WTC11 (cell line): ENCODE results near the gene TULP3. TPM values are rescaled to one million over a fixed set of nuclear protein-coding genes. Genes with fewer than 3 reads are reported as not detected.

ENCODE experiments used
- ATAC-seq: fragments of 200-7000 bp; cut with Tn5 transposase; 2 replicates; pipeline ENCODE4 v1.10.0; 2021; ENCODE audit warnings: mild to moderate bottlenecking, moderate library complexity
- CTCF ChIA-PET: fragments of 300-600 bp; sonication (Branson Sonifier 250); formaldehyde crosslinking; loops from one replicate; lab custom pipeline; 2021; ENCODE audit warnings: antibody characterized with exemption; lab: Charles Lee
- POLR2A ChIA-PET: fragments of 350-600 bp; sonication (Branson Sonifier 250); formaldehyde crosslinking; loops from one replicate; lab custom pipeline; 2021; ENCODE audit warnings: antibody characterized with exemption; lab: Charles Lee
- DNase-seq: peaks from one replicate; pipeline ENCODE4 v3.0.0; 2021; ENCODE audit warnings: low spot score
- H3K27ac Mint-ChIP-seq: 2 replicates; pipeline ENCODE4 v1.8.0; 2021; ENCODE audit warnings: mixed read lengths
- H3K27me3 Mint-ChIP-seq: 2 replicates; pipeline ENCODE4 v1.8.0; 2021; ENCODE audit warnings: low read depth, mild to moderate bottlenecking, moderate library complexity, mixed read lengths
- H3K36me3 Mint-ChIP-seq: 2 replicates; pipeline ENCODE4 v1.8.0; 2021; ENCODE audit warnings: mixed read lengths
- H3K4me1 Mint-ChIP-seq: 2 replicates; pipeline ENCODE4 v1.8.0; 2022; ENCODE audit warnings: mixed read lengths
- H3K4me3 Mint-ChIP-seq: 2 replicates; pipeline ENCODE4 v1.8.0; 2021; ENCODE audit warnings: mild to moderate bottlenecking, moderate library complexity, mixed read lengths
- H3K9me3 Mint-ChIP-seq: 2 replicates; pipeline ENCODE4 v1.8.0; 2021; ENCODE audit warnings: mixed read lengths
- ARID4B ChIP-seq: sonication (generic); formaldehyde crosslinking; IDR thresholded peaks from 2 replicates; pipeline ENCODE4 v1.8.0; 2023; ENCODE audit warnings: missing genetic modification reagents, mild to moderate bottlenecking, borderline replicate concordance
- FOXP4 ChIP-seq: sonication (generic); formaldehyde crosslinking; IDR thresholded peaks from 2 replicates; pipeline ENCODE4 v1.8.0; 2022; ENCODE audit warnings: mild to moderate bottlenecking, missing genetic modification reagents
- JAZF1 ChIP-seq: fragments of 250-450 bp; sonication (Bioruptor Pico); IDR thresholded peaks from 2 replicates; pipeline ENCODE4 v1.9.0; 2021; ENCODE audit warnings: moderate library complexity, mild to moderate bottlenecking, inconsistent platforms
- NR1H2 ChIP-seq: sonication (generic); formaldehyde crosslinking; IDR thresholded peaks from 2 replicates; pipeline ENCODE4 v1.9.0; 2021; ENCODE audit warnings: mild to moderate bottlenecking, moderate library complexity, missing genetic modification reagents
- SOX15 ChIP-seq: fragments of 250-450 bp; sonication (Bioruptor Pico); IDR thresholded peaks from 2 replicates; pipeline ENCODE4 v1.9.0; 2021; ENCODE audit warnings: mild to moderate bottlenecking
- ZNF281 ChIP-seq: sonication (generic); formaldehyde crosslinking; IDR thresholded peaks from 2 replicates; pipeline ENCODE4 v1.8.0; 2023; ENCODE audit warnings: mild to moderate bottlenecking, missing genetic modification reagents
- ZNF423 ChIP-seq: fragments of 250-450 bp; sonication (Bioruptor Pico); IDR thresholded peaks from 2 replicates; pipeline ENCODE4 v2.1.2; 2022; ENCODE audit warnings: mild to moderate bottlenecking, moderate library complexity
- ZNF671 ChIP-seq: fragments of 250-450 bp; sonication (Bioruptor Pico); IDR thresholded peaks from 2 replicates; pipeline ENCODE4 v1.8.0; 2021; ENCODE audit warnings: mild to moderate bottlenecking
- total RNA-seq: library from RNA; stranded (reverse); gene quantifications from 3 replicates; pipeline ENCODE4 v1.2.3, GENCODE V29; 2021
- TF ChIP-seq, protein P1 (sequence below): sonication (generic); formaldehyde crosslinking; IDR thresholded peaks from 2 replicates; pipeline ENCODE4 v1.8.1; 2023; ENCODE audit warnings: mild to moderate bottlenecking, missing genetic modification reagents
- TF ChIP-seq, protein P2 (sequence below): fragments of 250-450 bp; sonication (Bioruptor Pico); IDR thresholded peaks from 2 replicates; pipeline ENCODE4 v1.9.0; 2021; ENCODE audit warnings: mild to moderate bottlenecking
- TF ChIP-seq, protein P3 (sequence below): sonication (generic); formaldehyde crosslinking; IDR thresholded peaks from 2 replicates; pipeline ENCODE4 v1.8.0; 2022; ENCODE audit warnings: mild to moderate bottlenecking, missing genetic modification reagents

The TULP3 gene
- total RNA-seq, 1 experiment from 2014 or later = 17.4 TPM

GRCh38 chr12:2961705-2962104 lies 71.0 kb downstream of the TULP3 start:
- ATAC-seq = no peak
- Mint-ChIP-seq H3K36me3 (peaks cover 10% of the 10 kb centered on the region), H3K4me1 (peaks cover 65% of the 10 kb centered on the region), H3K4me3 (peak overlapping the region; percentile 84), H3K27me3 (no peaks in the 10 kb centered on the region; the same call in 1 of the 2 replicates), H3K27ac (peak overlapping the region; percentile 61; the same call in 1 of the 2 replicates)
- POLR2A ChIA-PET = no interaction called here
- TF ChIP-seq, protein P1, sequence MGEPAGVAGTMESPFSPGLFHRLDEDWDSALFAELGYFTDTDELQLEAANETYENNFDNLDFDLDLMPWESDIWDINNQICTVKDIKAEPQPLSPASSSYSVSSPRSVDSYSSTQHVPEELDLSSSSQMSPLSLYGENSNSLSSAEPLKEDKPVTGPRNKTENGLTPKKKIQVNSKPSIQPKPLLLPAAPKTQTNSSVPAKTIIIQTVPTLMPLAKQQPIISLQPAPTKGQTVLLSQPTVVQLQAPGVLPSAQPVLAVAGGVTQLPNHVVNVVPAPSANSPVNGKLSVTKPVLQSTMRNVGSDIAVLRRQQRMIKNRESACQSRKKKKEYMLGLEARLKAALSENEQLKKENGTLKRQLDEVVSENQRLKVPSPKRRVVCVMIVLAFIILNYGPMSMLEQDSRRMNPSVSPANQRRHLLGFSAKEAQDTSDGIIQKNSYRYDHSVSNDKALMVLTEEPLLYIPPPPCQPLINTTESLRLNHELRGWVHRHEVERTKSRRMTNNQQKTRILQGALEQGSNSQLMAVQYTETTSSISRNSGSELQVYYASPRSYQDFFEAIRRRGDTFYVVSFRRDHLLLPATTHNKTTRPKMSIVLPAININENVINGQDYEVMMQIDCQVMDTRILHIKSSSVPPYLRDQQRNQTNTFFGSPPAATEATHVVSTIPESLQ (CRISPR knock-in tag) = no peak
- TF ChIP-seq, protein P2, sequence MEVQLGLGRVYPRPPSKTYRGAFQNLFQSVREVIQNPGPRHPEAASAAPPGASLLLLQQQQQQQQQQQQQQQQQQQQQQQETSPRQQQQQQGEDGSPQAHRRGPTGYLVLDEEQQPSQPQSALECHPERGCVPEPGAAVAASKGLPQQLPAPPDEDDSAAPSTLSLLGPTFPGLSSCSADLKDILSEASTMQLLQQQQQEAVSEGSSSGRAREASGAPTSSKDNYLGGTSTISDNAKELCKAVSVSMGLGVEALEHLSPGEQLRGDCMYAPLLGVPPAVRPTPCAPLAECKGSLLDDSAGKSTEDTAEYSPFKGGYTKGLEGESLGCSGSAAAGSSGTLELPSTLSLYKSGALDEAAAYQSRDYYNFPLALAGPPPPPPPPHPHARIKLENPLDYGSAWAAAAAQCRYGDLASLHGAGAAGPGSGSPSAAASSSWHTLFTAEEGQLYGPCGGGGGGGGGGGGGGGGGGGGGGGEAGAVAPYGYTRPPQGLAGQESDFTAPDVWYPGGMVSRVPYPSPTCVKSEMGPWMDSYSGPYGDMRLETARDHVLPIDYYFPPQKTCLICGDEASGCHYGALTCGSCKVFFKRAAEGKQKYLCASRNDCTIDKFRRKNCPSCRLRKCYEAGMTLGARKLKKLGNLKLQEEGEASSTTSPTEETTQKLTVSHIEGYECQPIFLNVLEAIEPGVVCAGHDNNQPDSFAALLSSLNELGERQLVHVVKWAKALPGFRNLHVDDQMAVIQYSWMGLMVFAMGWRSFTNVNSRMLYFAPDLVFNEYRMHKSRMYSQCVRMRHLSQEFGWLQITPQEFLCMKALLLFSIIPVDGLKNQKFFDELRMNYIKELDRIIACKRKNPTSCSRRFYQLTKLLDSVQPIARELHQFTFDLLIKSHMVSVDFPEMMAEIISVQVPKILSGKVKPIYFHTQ (CRISPR knock-in tag) = no peak
- TF ChIP-seq ARID4B (CRISPR knock-in tag) (no peak), ZNF423 (CRISPR knock-in tag) (no peak), FOXP4 (no peak), NR1H2 (no peak), JAZF1 (no peak), ZNF671 (CRISPR knock-in tag) (no peak)
- TF ChIP-seq, protein P3, sequence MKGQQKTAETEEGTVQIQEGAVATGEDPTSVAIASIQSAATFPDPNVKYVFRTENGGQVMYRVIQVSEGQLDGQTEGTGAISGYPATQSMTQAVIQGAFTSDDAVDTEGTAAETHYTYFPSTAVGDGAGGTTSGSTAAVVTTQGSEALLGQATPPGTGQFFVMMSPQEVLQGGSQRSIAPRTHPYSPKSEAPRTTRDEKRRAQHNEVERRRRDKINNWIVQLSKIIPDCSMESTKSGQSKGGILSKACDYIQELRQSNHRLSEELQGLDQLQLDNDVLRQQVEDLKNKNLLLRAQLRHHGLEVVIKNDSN (CRISPR knock-in tag) = no peak
- TF ChIP-seq, all 79 proteins: peak for 0
- CTCF ChIA-PET = interaction anchor here (0.9 to 1.8 kb wide), 9 partner anchors 17 to 279 kb away, joined by 3 to 12 read pairs (median 4); no protein-coding TSS in a partner anchor
- H3K9me3 Mint-ChIP-seq = no peaks in the 10 kb centered on the region
- no peak for DNase-seq

DNA sequence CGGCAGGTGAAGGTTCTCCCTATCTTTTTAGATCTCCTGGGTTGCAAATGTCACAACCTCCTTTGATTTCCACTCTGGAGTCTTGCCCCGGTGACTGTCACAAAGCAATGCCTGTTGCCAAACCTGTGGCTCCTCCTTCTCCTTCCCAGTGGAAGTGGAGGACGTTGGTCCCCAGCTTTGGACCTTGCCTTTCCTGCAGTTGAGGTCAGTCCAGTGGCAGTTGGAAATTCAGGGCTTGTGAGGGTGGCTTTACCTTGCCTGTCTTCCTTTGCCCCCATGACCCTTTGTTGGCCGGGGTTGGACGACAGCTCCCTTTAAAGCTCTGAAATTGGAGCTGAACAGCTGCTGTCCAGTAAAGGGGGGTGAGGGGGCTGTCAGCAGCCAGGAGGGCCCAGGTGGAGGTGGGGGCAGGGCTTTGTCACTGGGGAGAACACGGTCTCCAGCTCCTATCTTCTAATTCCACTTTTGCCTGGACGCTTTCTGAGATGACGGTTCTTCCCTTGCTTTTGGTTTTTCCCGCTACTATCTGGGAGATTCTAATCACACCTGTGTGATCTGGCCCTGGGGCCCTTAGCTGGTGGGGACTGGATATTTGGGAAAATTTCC lies 72.6 kb downstream of the TULP3 start:
- Mint-ChIP-seq H3K9me3 (no peaks in the 10 kb centered on the region), H3K27me3 (no peaks in the 10 kb centered on the region; the same call in 1 of the 2 replicates), H3K36me3 (peaks cover 18% of the 10 kb centered on the region), H3K4me1 (peaks cover 57% of the 10 kb centered on the region), H3K4me3 (peak overlapping the region; percentile 61), H3K27ac (peak overlapping the region; percentile 98)
- DNase-seq (peak; percentile 63), ATAC-seq (no peak; the same call in 1 of the 2 replicates)
- peak; percentile 78; the same call in 1 of the 2 replicates for TF ChIP-seq ZNF281 (CRISPR knock-in tag)
- no peak for TF ChIP-seq SOX15 (CRISPR knock-in tag)
- CTCF ChIA-PET = interaction anchor here (0.6 to 3.5 kb wide), 12 partner anchors 13 to 312 kb away, joined by 3 to 17 read pairs (median 4); no protein-coding TSS in a partner anchor
- POLR2A ChIA-PET = interaction anchor here (0.7 to 1.8 kb wide), 6 partner anchors 11 to 167 kb away, joined by 3 to 12 read pairs (median 5); no protein-coding TSS in a partner anchor
